GM19467 (cell line): ENCODE results near the gene CYP39A1.

ENCODE experiments used
- ATAC-seq: cut with Tn5 transposase; IDR thresholded peaks from one replicate; pipeline ENCODE4 v1.9.1; 2021; ENCODE audit warnings: mild to moderate bottlenecking, moderate library complexity; ENCODE audit not compliant: unreplicated experiment

The CYP39A1 gene

GRCh38 chr6:46592740-46593139 lies 59.9 kb downstream of the CYP39A1 start:
- no peak for ATAC-seq

- no peak for ATAC-seq
These were observed 60.6 kb downstream of the CYP39A1 start for GRCh38 chr6:46592046-46592445.

- no peak for ATAC-seq
These were observed 61.9 kb downstream of the CYP39A1 start for GRCh38 chr6:46590765-46591164.

- no peak for ATAC-seq
These were observed 65.7 kb downstream of the CYP39A1 start for GRCh38 chr6:46586906-46587305.

- no peak for ATAC-seq
These were observed 68.0 kb downstream of the CYP39A1 start for GRCh38 chr6:46584586-46584985.

GRCh38 chr6:46583721-46584120 lies 68.9 kb downstream of the CYP39A1 start:
- no peak for ATAC-seq

- no peak for ATAC-seq
These were observed 69.5 kb downstream of the CYP39A1 start for GRCh38 chr6:46583081-46583480.

GRCh38 chr6:46581459-46582177 lies 71.0 kb downstream of the CYP39A1 start:
- ATAC-seq, result no peak

GRCh38 chr6:46575530-46575929 lies 77.1 kb downstream of the CYP39A1 start:
- no peak for ATAC-seq

GRCh38 chr6:46573140-46573539 lies 79.5 kb downstream of the CYP39A1 start:
- no peak for ATAC-seq

- ATAC-seq, result no peak
These were observed 87.1 kb downstream of the CYP39A1 start for GRCh38 chr6:46565531-46565930.

- ATAC-seq, result no peak
These were observed 88.7 kb downstream of the CYP39A1 start for GRCh38 chr6:46563924-46564323.

GRCh38 chr6:46556053-46556452 lies 96.6 kb downstream of the CYP39A1 start:
- ATAC-seq, result no peak

- ATAC-seq, result no peak
These were observed 97.5 kb downstream of the CYP39A1 start for GRCh38 chr6:46555129-46555528.

- ATAC-seq, result no peak
These were observed 103.5 kb downstream of the CYP39A1 start for GRCh38 chr6:46549155-46549554.

GRCh38 chr6:46541556-46541955 lies 111.1 kb downstream of the CYP39A1 start:
- ATAC-seq, result no peak

GRCh38 chr6:46539866-46540265 lies 112.8 kb downstream of the CYP39A1 start:
- no peak for ATAC-seq

GRCh38 chr6:46538800-46539480 lies 113.7 kb downstream of the CYP39A1 start:
- no peak for ATAC-seq

GRCh38 chr6:46530896-46531295 lies 121.7 kb downstream of the CYP39A1 start:
- no peak for ATAC-seq

GRCh38 chr6:46528961-46529750 lies 123.5 kb downstream of the CYP39A1 start:
- ATAC-seq, result no peak

GRCh38 chr6:46526607-46527006 lies 126.0 kb downstream of the CYP39A1 start:
- ATAC-seq, result no peak

- ATAC-seq, result no peak
These were observed 127.0 kb downstream of the CYP39A1 start for GRCh38 chr6:46525583-46525982.
